ENCODE results near the gene HEXIM1.

HEXIM1 gene

GRCh38 chr17:45115871-45116270 lies 32.4 kb upstream of the HEXIM1 start:
- H3K36me3 ChIP-seq (replicated peaks), result no peaks in the 10 kb centered on the region
- TF ChIP-seq CTCF (IDR thresholded peaks at IDR 0.05; ENCODE audit: low read depth, low read length, missing control alignments), result no peak
- no peaks in the 10 kb centered on the region for H3K27me3 ChIP-seq (replicated peaks)
- H3K27ac ChIP-seq, result no peak overlapping the region
- peak; percentile 28 for DNase-seq
- in situ Hi-C loops (cut with HindIII; ENCODE audit: low pct_ligation_motif_present, low sequenced_read_pairs), result no loop called here
- H3K4me3 ChIP-seq (ENCODE audit: low read depth, low read length), result no peak overlapping the region

GRCh38 chr17:45116434-45117016 lies 31.8 kb upstream of the HEXIM1 start:
- Histone ChIP-seq H3K27ac (no peak overlapping the region), H3K36me3 (replicated peaks) (no peaks in the 10 kb centered on the region), H3K4me3 (ENCODE audit: low read depth, low read length) (no peak overlapping the region), H3K27me3 (replicated peaks) (no peaks in the 10 kb centered on the region)
- in situ Hi-C loops (cut with HindIII; ENCODE audit: low pct_ligation_motif_present, low sequenced_read_pairs), result no loop called here
- TF ChIP-seq CTCF (IDR thresholded peaks at IDR 0.05; ENCODE audit: low read depth, low read length, missing control alignments), result no peak
- no peak for DNase-seq

- DNase-seq, result no peak
- in situ Hi-C loops (cut with HindIII; ENCODE audit: low pct_ligation_motif_present, low sequenced_read_pairs), result no loop called here
- TF ChIP-seq CTCF (IDR thresholded peaks at IDR 0.05; ENCODE audit: low read depth, low read length, missing control alignments), result no peak
- H3K36me3 ChIP-seq (replicated peaks), result no peaks in the 10 kb centered on the region
- H3K4me3 ChIP-seq (ENCODE audit: low read depth, low read length), result no peak overlapping the region
- H3K27me3 ChIP-seq (replicated peaks), result no peaks in the 10 kb centered on the region
- H3K27ac ChIP-seq, result no peak overlapping the region
These were observed 30.9 kb upstream of the HEXIM1 start for GRCh38 chr17:45117334-45117733.

GRCh38 chr17:45117848-45118646 lies 30.2 kb upstream of the HEXIM1 start:
- no peak overlapping the region for H3K4me3 ChIP-seq (ENCODE audit: low read depth, low read length)
- no peaks in the 10 kb centered on the region for H3K27me3 ChIP-seq (replicated peaks)
- no peak for DNase-seq
- H3K36me3 ChIP-seq (replicated peaks), result no peaks in the 10 kb centered on the region
- in situ Hi-C loops (cut with HindIII; ENCODE audit: low pct_ligation_motif_present, low sequenced_read_pairs), result no loop called here
- H3K27ac ChIP-seq, result no peak overlapping the region
- no peak for TF ChIP-seq CTCF (IDR thresholded peaks at IDR 0.05; ENCODE audit: low read depth, low read length, missing control alignments)

GRCh38 chr17:45118691-45119090 lies 29.6 kb upstream of the HEXIM1 start:
- Histone ChIP-seq H3K36me3 (replicated peaks) (no peaks in the 10 kb centered on the region), H3K4me3 (ENCODE audit: low read depth, low read length) (no peak overlapping the region), H3K27ac (no peak overlapping the region), H3K27me3 (replicated peaks) (no peaks in the 10 kb centered on the region)
- in situ Hi-C loops (cut with HindIII; ENCODE audit: low pct_ligation_motif_present, low sequenced_read_pairs), result no loop called here
- no peak for DNase-seq
- no peak for TF ChIP-seq CTCF (IDR thresholded peaks at IDR 0.05; ENCODE audit: low read depth, low read length, missing control alignments)
